ENCODE data around the gene PHKB.

- TF ChIP-seq EP300 (conservative IDR thresholded peaks at IDR 0.05; ENCODE audit: poor library complexity, severe bottlenecking) (no peak), CTCF (IDR thresholded peaks at IDR 0.05; ENCODE audit: poor library complexity, severe bottlenecking) (no peak), EZH2 (IDR thresholded peaks at IDR 0.05; ENCODE audit: borderline replicate concordance, insufficient read depth, low read length, poor library complexity, severe bottlenecking) (no peak), POLR2AphosphoS5 (IDR thresholded peaks at IDR 0.05) (no peak), RAD21 (conservative IDR thresholded peaks at IDR 0.05) (no peak), REST (IDR thresholded peaks at IDR 0.05; ENCODE audit: borderline replicate concordance) (no peak), MXI1 (conservative IDR thresholded peaks at IDR 0.05; ENCODE audit: poor library complexity, severe bottlenecking) (no peak)
Observed at GRCh38 chr16:47734081-47734857, 273.1 kb downstream of the PHKB start.
